ENCODE data around the gene AGAP1.

- TF ChIP-seq CTCF (IDR thresholded peaks at IDR 0.05 in 8 of 11, conservative IDR thresholded peaks at IDR 0.05 in 3 of 11) (no peak), POLR2A (IDR thresholded peaks at IDR 0.05) (no peak)
These were observed 426.5 kb downstream of the AGAP1 start for GRCh38 chr2:235920216-235920865.

Data from spleen (tissue), 7 donors.